GM12874 (cell line): Measurements from ENCODE around the gene IGSF3.

ENCODE experiments used
- CTCF ChIP-seq: IDR thresholded peaks from 2 replicates; pipeline ENCODE4 v1.5.1; 2011; ENCODE audit warnings: low read depth, mild to moderate bottlenecking, control low read depth, low read length, moderate library complexity; ENCODE audit not compliant: insufficient read depth

IGSF3 gene

GRCh38 chr1:116668277-116668676 is 744 bp upstream of the IGSF3 start:
- no peak for TF ChIP-seq CTCF

GRCh38 chr1:116667078-116667574 is 407 bp downstream of the IGSF3 start:
- TF ChIP-seq CTCF = no peak

- no peak for TF ChIP-seq CTCF
These were observed 1.1 kb downstream of the IGSF3 start for GRCh38 chr1:116666187-116667077.

- no peak for TF ChIP-seq CTCF
These were observed 2.6 kb downstream of the IGSF3 start for GRCh38 chr1:116664978-116665371.

- no peak for TF ChIP-seq CTCF
These were observed 3.1 kb downstream of the IGSF3 start for GRCh38 chr1:116664366-116664977.

GRCh38 chr1:116663821-116664220 is 3.7 kb downstream of the IGSF3 start:
- no peak for TF ChIP-seq CTCF

GRCh38 chr1:116661633-116662032 is 5.9 kb downstream of the IGSF3 start:
- TF ChIP-seq CTCF = no peak
